WTC11 (cell line): ENCODE results near the gene CACHD1. TPM values are rescaled to one million over a fixed set of nuclear protein-coding genes. Genes with fewer than 3 reads are reported as not detected.
"Not testable (repeated sequence)": the region's sequence is repeated elsewhere in the genome, so short reads cannot be mapped to it uniquely, and the experiment has no call there.

Experiments
- ATAC-seq: fragments of 200-7000 bp; cut with Tn5 transposase; 2 replicates; pipeline ENCODE4 v1.10.0; 2021; ENCODE audit warnings: mild to moderate bottlenecking, moderate library complexity
- CTCF ChIA-PET: fragments of 300-600 bp; sonication (Branson Sonifier 250); formaldehyde crosslinking; loops from one replicate; lab custom pipeline; 2021; ENCODE audit warnings: antibody characterized with exemption; lab: Charles Lee
- POLR2A ChIA-PET: fragments of 350-600 bp; sonication (Branson Sonifier 250); formaldehyde crosslinking; loops from one replicate; lab custom pipeline; 2021; ENCODE audit warnings: antibody characterized with exemption; lab: Charles Lee
- DNase-seq: peaks from one replicate; pipeline ENCODE4 v3.0.0; 2021; ENCODE audit warnings: low spot score
- H3K27ac Mint-ChIP-seq: 2 replicates; pipeline ENCODE4 v1.8.0; 2021; ENCODE audit warnings: mixed read lengths
- H3K27me3 Mint-ChIP-seq: 2 replicates; pipeline ENCODE4 v1.8.0; 2021; ENCODE audit warnings: low read depth, mild to moderate bottlenecking, moderate library complexity, mixed read lengths
- H3K36me3 Mint-ChIP-seq: 2 replicates; pipeline ENCODE4 v1.8.0; 2021; ENCODE audit warnings: mixed read lengths
- H3K4me1 Mint-ChIP-seq: 2 replicates; pipeline ENCODE4 v1.8.0; 2022; ENCODE audit warnings: mixed read lengths
- H3K4me3 Mint-ChIP-seq: 2 replicates; pipeline ENCODE4 v1.8.0; 2021; ENCODE audit warnings: mild to moderate bottlenecking, moderate library complexity, mixed read lengths
- H3K9me3 Mint-ChIP-seq: 2 replicates; pipeline ENCODE4 v1.8.0; 2021; ENCODE audit warnings: mixed read lengths
- NFYB ChIP-seq: sonication (generic); formaldehyde crosslinking; conservative IDR thresholded peaks from 2 replicates; pipeline ENCODE4 v1.8.0; 2022; ENCODE audit warnings: low read depth, missing genetic modification reagents
- TCF7 ChIP-seq: sonication (generic); formaldehyde crosslinking; IDR thresholded peaks from 2 replicates; pipeline ENCODE4 v1.8.0; 2022; ENCODE audit warnings: mild to moderate bottlenecking, low read depth, missing genetic modification reagents, moderate library complexity
- microRNA-seq: library from miRNA; unstranded; fragments of <30 nt; microRNA quantifications from one replicate; pipeline ENCODE4 v1.2.0, GENCODE V29; 2022; ENCODE audit warnings: borderline number of aligned reads
- total RNA-seq: library from RNA; stranded (reverse); gene quantifications from 3 replicates; pipeline ENCODE4 v1.2.3, GENCODE V29; 2021

Gene CACHD1
- total RNA-seq, 1 experiment from 2014 or later, result 26.3 TPM

- Mint-ChIP-seq H3K9me3 (peaks cover 5% of the 10 kb centered on the region; the same call in 1 of the 2 replicates), H3K36me3 (no peaks in the 10 kb centered on the region), H3K27ac (no peak overlapping the region), H3K27me3 (peaks cover 4% of the 10 kb centered on the region), H3K4me3 (no peak overlapping the region), H3K4me1 (peaks cover 8% of the 10 kb centered on the region; the same call in 1 of the 2 replicates)
- POLR2A ChIA-PET, result no interaction called here
- ATAC-seq (no peak), DNase-seq (no peak)
- CTCF ChIA-PET, result no interaction called here
- TF ChIP-seq TCF7, result no peak
- TF ChIP-seq NFYB (CRISPR knock-in tag), result no peak
Measured at GRCh38 chr1:64734287-64734652, 264.3 kb downstream of the CACHD1 start.

GRCh38 chr1:64740687-64741086 is 270.8 kb downstream of the CACHD1 start:
- CTCF ChIA-PET, ATAC-seq, DNase-seq, H3K4me3 Mint-ChIP-seq, POLR2A ChIA-PET, H3K27ac Mint-ChIP-seq, H3K36me3 Mint-ChIP-seq, H3K9me3 Mint-ChIP-seq, H3K4me1 Mint-ChIP-seq: not testable (repeated sequence)
- H3K27me3 Mint-ChIP-seq, result peaks cover 18% of the 10 kb centered on the region

Small RNA genes within 50 kb of the gene (microRNA-seq; reads per million reads assigned to microRNA genes)
- gene MIR4794, result 1.4 reads per million
